HepG2 (cell line): ENCODE results near the gene FRRS1. TPM values are rescaled to one million over a fixed set of nuclear protein-coding genes. Genes with fewer than 3 reads are reported as not detected.

Source experiments
- ATAC-seq: fragments of 200-7000 bp; cut with Tn5 transposase; 3 replicates; pipeline ENCODE4 v1.9.1; 2020; ENCODE audit warnings: mild to moderate bottlenecking, moderate library complexity
- BruUV-seq: library from RNA; stranded (reverse); fragments of 400-500 nt; replicated peaks from 2 replicates; lab custom pipeline; 2021; lab: Mats Ljungman, UMichigan
- CTCF ChIA-PET: fragments of 300-600 bp; formaldehyde crosslinking; extraction: SDS; loops from one replicate; lab custom pipeline; 2021; ENCODE audit warnings: low total read pairs, inconsistent platforms, low intra/inter-chr PET ratio; lab: Yijun Ruan, JAX
- POLR2A ChIA-PET: fragments of 350-600 bp; sonication (Branson Sonifier 250); formaldehyde crosslinking; loops from one replicate; lab custom pipeline; 2020; ENCODE audit warnings: antibody characterized with exemption, inconsistent platforms; lab: Yijun Ruan, JAX
- DNase-seq: peaks from one replicate; pipeline ENCODE4 v3.0.0-alpha.2; 2015; ENCODE audit warnings: low spot score
- FAIRE-seq: peaks from 3 replicates; lab custom pipeline; 2011; peaks lifted over from hg19 to GRCh38; lab: Jason Lieb, UNC
- H2AFZ ChIP-seq: one replicate; pipeline ENCODE4 v1.6.1; 2011; ENCODE audit warnings: low read length, inconsistent platforms
- H3K27ac ChIP-seq: fragments of 300-600 bp; 3 replicates; pipeline ENCODE4 v1.8.0; 2011; ENCODE audit warnings: mixed run types, mild to moderate bottlenecking, mixed read lengths, low read length, inconsistent platforms; ENCODE audit not compliant: insufficient read depth; ENCODE audit errors: extremely low read length
- H3K27me3 ChIP-seq, 2 experiments: fragments of 200-600 bp in 1 of 2; 2 replicates in 1 of 2; 3 replicates in 1 of 2; pipeline versions ENCODE4 v1.6.0 to v1.8.0; 2011; ENCODE audit warnings: low read length in 2 of 2, mild to moderate bottlenecking in 2 of 2, moderate library complexity in 2 of 2, inconsistent platforms in 1 of 2; ENCODE audit not compliant: insufficient read depth in 2 of 2, control insufficient read depth in 1 of 2
- H3K36me3 ChIP-seq, 2 experiments: fragments of 200-600 bp in 1 of 2; replicated peaks in 1 of 2; 2 replicates in 1 of 2; 3 replicates in 1 of 2; pipeline versions ENCODE4 v1.5.1 to v1.8.0; 2011; ENCODE audit warnings: low read length in 2 of 2, inconsistent platforms in 1 of 2; ENCODE audit not compliant: insufficient read depth in 2 of 2, control insufficient read depth in 1 of 2
- H3K4me1 ChIP-seq: 2 replicates; pipeline ENCODE4 v1.5.1; 2012; ENCODE audit warnings: low read length, inconsistent platforms; ENCODE audit not compliant: insufficient read depth
- H3K4me2 ChIP-seq: 2 replicates; pipeline ENCODE4 v1.6.0; 2011; ENCODE audit warnings: low read depth, low read length, inconsistent platforms
- H3K4me3 ChIP-seq, 3 experiments: fragments of 200-600 bp in 1 of 3; sonication (generic), shearing (Covaris generic) in 1 of 3; replicated peaks in 1 of 3; 2 replicates each; pipeline ENCODE4 v1.5.1; 2011 to 2016; ENCODE audit warnings: low read length in 3 of 3, inconsistent platforms in 2 of 3, low read depth in 2 of 3, mild to moderate bottlenecking in 2 of 3, control low read depth in 1 of 3, mixed read lengths in 1 of 3; ENCODE audit not compliant: insufficient read depth in 1 of 3
- H3K79me2 ChIP-seq: one replicate; pipeline ENCODE4 v1.6.1; 2011; ENCODE audit warnings: low read length, inconsistent platforms; ENCODE audit not compliant: insufficient read depth
- H3K9ac ChIP-seq: 2 replicates; pipeline ENCODE4 v1.6.0; 2011; ENCODE audit warnings: mild to moderate bottlenecking, low read depth, low read length, inconsistent platforms; ENCODE audit not compliant: insufficient read depth
- H3K9me3 ChIP-seq: 2 replicates; pipeline ENCODE4 v1.5.1; 2012; ENCODE audit warnings: mild to moderate bottlenecking, low read length
- H4K20me1 ChIP-seq: 2 replicates; pipeline ENCODE4 v1.6.0; 2011; ENCODE audit warnings: inconsistent platforms, mild to moderate bottlenecking, low read length, moderate library complexity; ENCODE audit not compliant: insufficient read depth
- PAWR ChIP-seq: sonication (generic); formaldehyde crosslinking; IDR thresholded peaks from 2 replicates; pipeline ENCODE4 v1.4.0; 2020; ENCODE audit warnings: missing genetic modification reagents, mild to moderate bottlenecking, borderline replicate concordance
- SMAD9 ChIP-seq: sonication (generic); formaldehyde crosslinking; IDR thresholded peaks from 2 replicates; pipeline ENCODE4 v1.5.1; 2020; ENCODE audit warnings: mild to moderate bottlenecking, missing genetic modification reagents
- ZKSCAN1 ChIP-seq: fragments of 150-350 bp; IDR thresholded peaks from 2 replicates; pipeline ENCODE4 v1.6.1; 2014; ENCODE audit warnings: low read length
- WGBS: methylation state at CpG from one replicate; pipeline ENCODE4 v1.1.6; 2017; ENCODE audit warnings: low lambda C conversion rate; 5-methylcytosine and 5-hydroxymethylcytosine counted together
- in situ Hi-C: cut with HindIII; loops from 2 replicates; pipeline ENCODE4 v1.10.0; 2017; ENCODE audit warnings: low pct_unique_long_range_greater_than_20kb; ENCODE audit not compliant: extremely low pct_ligation_motif_present
- intact Hi-C: fragments of 100-400 bp; cut with micrococcal nuclease; formaldehyde crosslinking; loops from one replicate; pipeline ENCODE4 v1.10.0; 2022; ENCODE audit not compliant: unreplicated experiment
- polyA plus RNA-seq, 8 experiments: library from polyadenylated mRNA; depleted of rRNA in 3 of 8; stranded (reverse) in 7 of 8; unstranded in 1 of 8; fragments of >200 nt; fragmentation: Illumina TruSeq in 4 of 8; extraction: Trizol in 4 of 8; gene quantifications; 2 replicates each; pipeline versions ENCODE4 v1.2.1 to v1.2.3, GENCODE V29; 2011 to 2016; ENCODE audit warnings: low read depth in 4 of 8, missing spikeins in 1 of 8, mixed read lengths in 1 of 8; ENCODE audit not compliant: insufficient read depth in 1 of 8
- total RNA-seq, 5 experiments: library from RNA; depleted of rRNA; stranded (reverse); fragments of >200 nt; fragmentation: Illumina TruSeq; extraction: Trizol; gene quantifications; 2 replicates each; pipeline ENCODE4 v1.2.3, GENCODE V29; 2016; ENCODE audit warnings: low read depth in 1 of 5

The FRRS1 gene
- total and polyA plus RNA-seq, 2 of the 13 experiments (the other 11 are each of a cell fraction or from before 2014, with no cell fraction given) = 22.6 to 23.4 TPM

DNA sequence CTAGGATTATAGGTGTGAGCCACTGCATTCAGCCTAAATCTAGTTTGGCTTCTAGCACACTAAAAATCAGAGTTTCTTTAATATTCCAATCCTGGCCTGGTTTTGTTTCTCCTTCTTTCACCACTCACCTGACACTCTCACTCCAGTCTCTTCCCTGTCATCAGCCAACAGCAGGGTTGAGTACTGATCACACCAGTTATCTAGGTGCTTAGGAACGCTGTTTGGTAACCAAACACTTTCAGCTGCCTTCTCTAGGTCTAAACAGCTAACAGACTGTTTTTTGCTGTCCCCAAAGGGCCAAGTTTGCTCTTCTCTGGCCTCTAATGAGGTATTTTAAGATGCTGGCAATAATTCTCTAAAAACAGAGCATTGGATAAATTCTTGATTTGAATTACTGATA, 17.7 kb upstream of the FRRS1 start:
- BruUV-seq = no TSS peak
- Histone ChIP-seq H3K9ac (no peak overlapping the region), H4K20me1 (no peaks in the 10 kb centered on the region), H2AFZ (peak overlapping the region; percentile 7), H3K4me1 (no peaks in the 10 kb centered on the region), H3K4me2 (peak overlapping the region; percentile 31), H3K9me3 (no peaks in the 10 kb centered on the region), H3K27ac (no peak overlapping the region), H3K4me3 (no peak overlapping the region), H3K36me3 (no peaks in the 10 kb centered on the region), H3K27me3 (no peaks in the 10 kb centered on the region), H3K79me2 (no peaks in the 10 kb centered on the region)
- no peak for TF ChIP-seq SMAD9
- POLR2A ChIA-PET = no interaction called here
- CTCF ChIA-PET = no interaction called here
- ATAC-seq (peak; percentile 84), FAIRE-seq (no peak), DNase-seq (no peak)
- in situ Hi-C loops = no loop called here
- WGBS = 9% methylated on average over 1 of the region's 1 CpG
- intact Hi-C loops = no loop called here

GRCh38 chr1:99782920-99783319, 16.5 kb upstream of the FRRS1 start:
- in situ Hi-C loops = no loop called here
- Histone ChIP-seq H4K20me1 (no peaks in the 10 kb centered on the region), H2AFZ (no peak overlapping the region), H3K36me3 (no peaks in the 10 kb centered on the region), H3K9ac (no peak overlapping the region), H3K4me1 (no peaks in the 10 kb centered on the region), H3K4me3 (no peak overlapping the region), H3K27me3 (no peaks in the 10 kb centered on the region), H3K4me2 (no peak overlapping the region), H3K27ac (no peak overlapping the region), H3K9me3 (no peaks in the 10 kb centered on the region), H3K79me2 (no peaks in the 10 kb centered on the region)
- intact Hi-C loops = no loop called here
- FAIRE-seq (no peak), DNase-seq (no peak), ATAC-seq (no peak)
- TF ChIP-seq ZKSCAN1 = peak; percentile 74
- no peak for TF ChIP-seq PAWR (CRISPR knock-in tag)
- CTCF ChIA-PET = no interaction called here
- POLR2A ChIA-PET = no interaction called here
- 34% methylated on average over 3 of the region's 3 CpGs for WGBS
- BruUV-seq = no TSS peak
